ENCODE data around the gene F11.
"Not testable (repeated sequence)": the region's sequence is repeated elsewhere in the genome, so short reads cannot be mapped to it uniquely, and the experiment has no call there.

F11 gene

GRCh38 chr4:186250760-186251159 is 15.2 kb upstream of the F11 start:
- DNase-seq = no peak

- no peak for DNase-seq
These were observed 10.9 kb upstream of the F11 start for GRCh38 chr4:186255122-186255521.

GRCh38 chr4:186258216-186258811 is 7.7 kb upstream of the F11 start:
- DNase-seq = no peak

- DNase-seq = no peak
These were observed 5.9 kb upstream of the F11 start for GRCh38 chr4:186260117-186260503.

GRCh38 chr4:186260504-186261448 is 5.2 kb upstream of the F11 start:
- DNase-seq = no peak

GRCh38 chr4:186264660-186265059 is 1.3 kb upstream of the F11 start:
- DNase-seq = no peak

GRCh38 chr4:186265250-186265649 is 739 bp upstream of the F11 start:
- DNase-seq = not testable (repeated sequence)

- DNase-seq = no peak
These were observed 904 bp downstream of the F11 start for GRCh38 chr4:186266729-186267456.

GRCh38 chr4:186271081-186271678 is 5.2 kb downstream of the F11 start:
- DNase-seq = no peak

- no peak for DNase-seq
These were observed 6.9 kb downstream of the F11 start for GRCh38 chr4:186272699-186273391.

GRCh38 chr4:186273392-186273789 is 7.4 kb downstream of the F11 start:
- not testable (repeated sequence) for DNase-seq

GRCh38 chr4:186283311-186283710 is 17.3 kb downstream of the F11 start:
- DNase-seq = no peak

GRCh38 chr4:186285147-186285546 is 19.2 kb downstream of the F11 start:
- DNase-seq = no peak

- DNase-seq = no peak
These were observed 20.6 kb downstream of the F11 start for GRCh38 chr4:186286581-186286980.

- no peak for DNase-seq
These were observed 25.4 kb downstream of the F11 start for GRCh38 chr4:186291256-186291890.

- DNase-seq = no peak
These were observed 28.2 kb downstream of the F11 start for GRCh38 chr4:186294160-186294559.

- DNase-seq = no peak
These were observed 30.5 kb downstream of the F11 start for GRCh38 chr4:186296481-186296880.

- DNase-seq = peak; percentile 76 to 80
These were observed 31.1 kb downstream of the F11 start for GRCh38 chr4:186297013-186297645.

- DNase-seq = no peak
These were observed 32.1 kb downstream of the F11 start for GRCh38 chr4:186298031-186298647.

GRCh38 chr4:186299291-186299690 is 33.3 kb downstream of the F11 start:
- DNase-seq = no peak

Data from NCI-H526 (cell line).